Measurements from ENCODE around the gene LTC4S.
A peak's percentile ranks its signal among the peaks of the same experiment; 100 is the strongest.
"Not testable (repeated sequence)": the region's sequence is repeated elsewhere in the genome, so short reads cannot be mapped to it uniquely, and the experiment has no call there.

The LTC4S gene

DNA sequence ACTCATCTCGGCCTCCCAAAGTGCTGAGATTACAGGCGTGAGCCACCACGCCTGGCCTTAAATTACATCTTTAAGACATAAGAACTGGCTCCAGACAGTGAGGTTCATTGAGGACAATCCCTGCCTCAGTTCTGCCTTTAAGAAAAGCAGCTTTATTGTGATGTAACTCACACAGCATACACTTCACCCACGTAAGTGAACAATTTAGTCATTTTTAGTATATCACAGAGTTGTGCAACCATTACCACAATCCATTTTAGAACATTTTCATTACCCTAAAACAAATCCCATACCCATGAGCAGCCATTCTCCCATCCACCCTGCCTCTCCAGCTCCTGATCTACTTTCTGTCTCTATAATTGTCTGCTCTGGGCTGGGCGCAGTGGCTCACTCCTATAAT is 24.0 kb upstream of the LTC4S start:
- peak; percentile 61 to 70 for DNase-seq

DNA sequence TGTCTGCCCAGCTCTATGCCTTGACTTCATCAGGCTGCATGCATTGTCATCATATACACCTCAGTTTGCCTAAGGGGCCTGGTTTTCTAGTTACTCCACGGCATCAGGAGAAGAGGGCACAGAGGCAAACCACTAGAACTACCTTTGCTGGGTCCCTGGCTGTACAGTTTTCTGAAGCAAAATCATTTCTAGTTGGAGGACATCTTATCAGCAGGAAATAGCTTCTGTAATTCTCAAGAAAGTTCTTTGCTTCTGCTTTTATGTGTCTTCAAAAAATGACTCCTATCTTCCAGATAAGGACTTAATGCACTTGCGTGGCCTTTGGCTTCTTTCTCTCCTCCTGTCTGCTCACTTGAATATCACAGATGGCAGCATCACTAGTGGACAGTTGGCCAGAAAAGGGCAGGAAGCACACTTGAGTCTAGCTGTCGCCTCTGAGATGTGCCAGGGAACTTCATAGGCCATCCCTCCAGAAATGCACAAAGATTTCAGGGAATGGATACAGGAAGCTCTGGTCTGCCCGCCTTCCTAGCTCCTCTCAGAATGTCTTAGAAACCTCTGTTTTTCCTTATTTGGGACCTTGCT is 22.4 kb upstream of the LTC4S start:
- DNase-seq, result no peak

DNA sequence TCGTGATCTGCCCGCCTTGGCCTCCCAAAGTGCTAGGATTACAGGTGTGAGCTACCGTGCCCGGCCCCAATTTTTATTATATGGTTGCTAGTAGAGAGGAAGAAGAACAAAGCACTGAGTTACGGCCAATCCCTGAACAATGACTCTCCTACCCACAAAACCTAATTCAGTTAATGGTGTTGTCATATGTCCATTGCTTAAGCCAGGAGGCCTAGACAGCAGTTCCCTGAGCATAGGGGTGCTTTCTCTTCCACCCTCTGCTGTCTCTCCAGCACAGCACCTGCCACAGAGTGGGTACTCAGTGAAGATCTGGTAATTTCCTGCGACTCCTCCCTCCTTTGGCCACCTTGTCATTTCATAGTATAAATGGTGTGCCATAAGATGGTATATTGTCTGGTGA is 21.4 kb upstream of the LTC4S start:
- peak; percentile 57 to 58 for DNase-seq

GRCh38 chr5:179773686-179774040 is 20.1 kb upstream of the LTC4S start:
- no peak for DNase-seq

GRCh38 chr5:179774442-179774841 is 19.3 kb upstream of the LTC4S start:
- DNase-seq, result no peak

DNA sequence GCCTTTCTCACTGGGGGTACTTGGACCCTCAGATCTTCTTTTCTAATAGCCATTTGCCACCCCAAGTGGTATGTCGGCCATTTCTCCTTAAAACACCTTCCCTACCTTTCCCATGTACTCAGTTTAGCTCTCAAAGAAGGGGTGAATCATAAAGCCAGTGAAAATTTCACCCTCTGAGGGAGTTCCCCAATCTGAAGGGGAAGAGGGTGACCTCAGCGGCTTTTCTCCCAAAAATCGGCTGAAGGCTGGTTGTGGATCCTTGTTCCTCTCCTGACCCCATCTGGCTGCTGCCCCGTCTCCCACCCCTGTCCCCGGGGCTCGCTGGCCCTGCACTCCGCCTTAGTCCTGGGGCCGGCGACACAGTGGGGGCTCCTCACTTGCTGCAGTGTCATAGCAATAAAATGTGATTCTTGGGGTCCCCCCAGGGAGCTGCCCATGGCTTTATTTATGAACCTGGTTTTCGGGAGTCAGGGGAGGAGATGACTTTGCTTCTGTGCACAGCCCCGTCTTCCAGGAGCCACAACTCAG is 17.3 kb upstream of the LTC4S start:
- peak; percentile 49 to 71 for DNase-seq

DNA sequence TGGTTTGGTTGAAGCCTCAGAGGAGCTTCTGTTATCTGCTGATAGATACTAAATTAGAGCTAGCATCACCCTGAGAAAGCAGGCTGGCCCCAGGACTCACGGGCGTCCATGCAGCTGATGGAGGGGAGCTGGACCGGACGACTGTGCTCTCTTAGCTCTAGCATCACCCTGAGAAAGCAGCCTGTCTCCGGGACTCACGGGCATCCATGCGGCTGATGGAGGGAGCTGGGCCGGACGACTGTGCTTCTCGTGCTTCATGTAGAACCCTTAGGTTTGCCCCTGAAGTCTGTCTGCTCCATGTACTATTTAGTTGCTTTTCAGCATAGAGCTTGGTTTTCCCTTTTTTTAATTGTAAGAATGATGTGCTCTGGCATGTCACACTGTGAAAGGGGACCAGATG is 16.3 kb upstream of the LTC4S start:
- no peak for DNase-seq

DNA sequence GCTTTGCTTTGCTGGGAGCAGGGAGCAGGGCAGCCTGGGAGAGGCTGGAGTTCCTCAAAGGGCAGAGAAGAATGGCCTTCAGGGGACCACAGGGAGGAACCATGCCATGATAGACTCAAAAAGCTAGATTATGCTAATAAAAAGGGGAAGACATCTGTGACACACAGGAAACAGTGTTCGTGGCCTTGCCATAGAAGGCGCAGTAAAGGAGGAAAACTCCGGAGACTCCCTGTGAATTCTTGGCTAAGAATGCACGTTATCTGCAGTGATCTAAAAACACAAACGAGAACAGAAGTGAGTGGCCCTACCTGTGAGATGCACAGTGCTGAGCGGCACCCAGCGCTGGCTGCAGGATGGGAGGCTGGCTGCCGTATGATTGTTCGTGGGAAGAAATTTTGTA is 15.9 kb upstream of the LTC4S start:
- DNase-seq, result peak; percentile 66 to 68

DNA sequence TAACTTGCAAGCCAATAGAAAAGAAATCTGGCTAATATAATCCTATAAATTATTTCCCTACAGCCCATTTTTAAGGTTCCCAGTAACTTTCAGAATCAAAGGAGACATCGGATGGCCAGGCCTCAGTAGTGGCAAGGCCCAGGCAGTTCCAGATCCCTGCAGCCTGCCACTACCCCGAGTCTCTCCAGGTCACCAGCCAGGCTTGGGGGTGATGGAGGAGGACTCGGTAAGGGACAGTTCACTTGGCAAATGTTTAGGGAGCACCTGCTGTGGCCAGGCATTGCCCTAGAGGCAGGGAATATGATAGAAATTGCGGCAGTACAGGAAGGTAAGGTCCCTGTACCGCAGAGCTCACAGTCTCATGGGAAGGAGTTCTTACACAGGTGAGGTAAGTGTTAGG is 15.2 kb upstream of the LTC4S start:
- no peak for DNase-seq

- DNase-seq, result no peak
Observed at GRCh38 chr5:179779826-179780225, 14.0 kb upstream of the LTC4S start.

- peak; percentile 86 to 92 for DNase-seq
Observed at GRCh38 chr5:179780362-179780761, 13.4 kb upstream of the LTC4S start.

DNA sequence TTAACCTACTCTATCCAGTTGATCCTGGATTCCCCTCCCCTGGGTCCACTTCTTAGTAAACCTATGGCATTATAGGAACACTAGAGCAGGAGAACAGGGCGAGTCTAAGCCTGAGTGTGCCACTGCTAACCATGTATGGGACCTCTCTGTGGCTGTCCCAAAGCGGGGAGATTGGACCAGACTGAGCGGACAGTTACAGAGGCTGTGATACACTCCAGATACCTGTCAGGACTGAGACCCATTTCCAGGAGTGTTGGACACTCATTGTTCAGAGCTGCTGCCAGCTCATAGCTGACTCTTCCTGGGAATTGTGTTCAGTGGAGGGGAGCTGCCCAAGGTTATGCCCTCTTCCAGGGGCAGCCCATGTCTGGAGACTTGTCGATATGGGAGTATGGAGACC is 11.9 kb upstream of the LTC4S start:
- no peak for DNase-seq

DNA sequence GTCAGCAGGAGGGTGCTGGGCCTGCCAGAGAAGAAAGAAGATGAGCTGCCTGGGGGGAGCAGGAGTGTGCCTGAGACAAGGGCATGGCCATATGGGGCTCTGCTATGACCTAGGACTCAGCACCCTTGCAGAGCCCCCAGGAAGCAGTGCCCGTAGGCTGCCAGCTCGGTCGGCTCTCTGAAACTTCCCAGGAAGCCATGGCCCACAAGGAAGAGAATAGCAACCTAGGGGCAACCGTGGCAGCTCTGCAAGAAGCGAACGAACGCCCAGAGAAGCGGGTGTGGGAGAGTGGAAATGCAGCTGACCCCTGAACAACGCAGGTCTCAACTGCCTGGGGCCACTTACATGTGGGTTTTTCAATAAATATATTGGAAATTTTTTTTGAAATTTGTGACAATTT is 10.7 kb upstream of the LTC4S start:
- no peak for DNase-seq

DNA sequence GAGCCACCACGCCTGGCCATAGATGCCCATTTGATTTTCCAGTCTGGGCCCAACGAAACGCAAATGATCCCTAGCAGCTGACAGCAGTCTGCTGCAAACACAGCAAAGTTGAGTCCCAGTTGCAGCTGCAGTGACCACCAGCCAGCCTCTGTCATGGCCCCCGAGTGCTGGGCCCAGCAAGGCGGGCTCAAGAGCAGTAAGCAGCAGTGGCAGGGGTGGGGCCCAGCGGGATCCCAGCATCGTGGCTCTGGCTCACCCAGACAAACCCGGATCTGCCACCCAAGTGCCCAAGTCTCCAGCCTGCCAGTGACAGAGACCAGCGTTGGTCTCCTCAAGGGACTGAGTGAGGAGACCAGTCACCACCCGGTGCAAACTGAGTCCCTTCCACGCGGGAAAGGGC is 6.9 kb upstream of the LTC4S start:
- no peak for DNase-seq

GRCh38 chr5:179788193-179788854 is 5.5 kb upstream of the LTC4S start:
- no peak for DNase-seq

GRCh38 chr5:179789278-179789677 is 4.5 kb upstream of the LTC4S start:
- not testable (repeated sequence) for DNase-seq

- peak; percentile 17 to 24 for DNase-seq
Observed at GRCh38 chr5:179791881-179792611, 1.7 kb upstream of the LTC4S start.

DNA sequence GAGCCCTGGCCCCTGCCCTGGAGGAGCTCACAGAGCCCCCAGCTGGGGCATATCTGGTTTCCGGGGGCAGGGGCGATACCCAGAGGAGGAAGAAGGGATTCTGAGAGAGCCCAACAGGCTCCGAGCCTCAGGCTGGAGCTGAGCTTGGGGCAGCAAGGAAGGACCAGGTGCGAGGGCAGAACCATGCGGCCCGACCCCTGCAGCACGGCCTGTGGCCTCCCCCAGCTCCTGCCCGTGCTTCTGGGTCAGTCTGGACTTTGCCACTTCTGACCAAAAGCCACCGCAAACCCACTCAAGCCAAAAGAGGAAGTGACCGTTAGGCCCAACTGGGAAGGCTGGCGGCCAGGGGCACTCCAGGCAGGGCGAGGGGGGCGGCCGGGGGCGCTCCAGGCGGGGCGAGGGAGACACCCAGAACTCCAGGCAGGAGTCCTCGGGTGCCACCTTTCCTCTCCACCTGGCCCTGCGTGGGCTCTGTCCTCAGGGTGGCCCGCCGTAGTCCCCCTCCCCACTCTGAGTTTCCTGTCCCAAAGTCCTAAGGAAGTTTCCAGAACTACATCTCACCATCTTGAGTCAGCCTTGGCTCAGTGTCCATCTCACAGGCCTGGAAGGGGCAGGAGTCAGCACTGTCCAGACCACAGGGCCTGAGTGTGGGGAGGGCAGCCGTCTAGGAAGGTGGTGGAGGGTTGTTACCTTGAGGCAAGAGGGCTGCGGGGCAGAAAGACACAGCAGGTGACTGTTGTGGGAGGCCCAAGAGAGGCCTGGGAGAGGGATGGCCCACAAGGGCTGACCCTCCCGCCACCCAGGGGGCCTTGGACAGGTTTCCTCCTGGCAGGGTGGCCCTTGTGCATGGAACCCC is 946 bp upstream of the LTC4S start:
- peak; percentile 52 to 66 for DNase-seq

- DNase-seq, result no peak
Observed at GRCh38 chr5:179794171-179794570, 385 bp downstream of the LTC4S start.

DNA sequence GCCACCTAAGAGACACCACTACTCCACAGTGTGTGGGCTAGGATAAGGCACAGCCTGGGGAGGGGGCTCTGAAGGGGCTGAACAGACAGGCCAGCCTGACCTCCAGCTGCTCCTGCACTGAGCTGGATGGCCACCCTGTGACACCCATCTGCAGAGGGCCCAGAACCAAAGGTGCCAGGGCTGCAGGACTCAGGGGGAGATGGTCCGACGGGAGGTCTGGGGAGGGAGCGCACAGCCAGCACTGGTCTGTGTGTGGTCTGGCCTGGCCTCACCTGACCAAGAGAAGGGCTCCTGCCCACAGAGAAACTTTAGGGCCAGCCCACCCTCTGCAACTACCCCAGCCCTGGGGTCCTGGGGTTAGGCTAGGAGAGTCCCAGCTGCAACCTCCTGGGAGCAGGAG is 789 bp downstream of the LTC4S start:
- no peak for DNase-seq

GRCh38 chr5:179795049-179795862 is 1.5 kb downstream of the LTC4S start:
- no peak for DNase-seq

All from inflammatory macrophage (primary cell).